ENCODE data around the gene EMC6. TPM values are rescaled to one million over a fixed set of nuclear protein-coding genes. Genes with fewer than 3 reads are reported as not detected.
"Not testable (repeated sequence)": the region's sequence is repeated elsewhere in the genome, so short reads cannot be mapped to it uniquely, and the experiment has no call there.

The EMC6 gene
- total RNA-seq, 1 donor from 2014 or later, result 24.1 TPM

- no peak for DNase-seq (ENCODE audit: extremely low read depth, low read depth, low spot score)
Observed at GRCh38 chr17:3704931-3705717, 36.5 kb downstream of the EMC6 start.

- DNase-seq (ENCODE audit: extremely low read depth, low read depth, low spot score), result not testable (repeated sequence)
Observed at GRCh38 chr17:3705718-3705984, 37.0 kb downstream of the EMC6 start.

DNA sequence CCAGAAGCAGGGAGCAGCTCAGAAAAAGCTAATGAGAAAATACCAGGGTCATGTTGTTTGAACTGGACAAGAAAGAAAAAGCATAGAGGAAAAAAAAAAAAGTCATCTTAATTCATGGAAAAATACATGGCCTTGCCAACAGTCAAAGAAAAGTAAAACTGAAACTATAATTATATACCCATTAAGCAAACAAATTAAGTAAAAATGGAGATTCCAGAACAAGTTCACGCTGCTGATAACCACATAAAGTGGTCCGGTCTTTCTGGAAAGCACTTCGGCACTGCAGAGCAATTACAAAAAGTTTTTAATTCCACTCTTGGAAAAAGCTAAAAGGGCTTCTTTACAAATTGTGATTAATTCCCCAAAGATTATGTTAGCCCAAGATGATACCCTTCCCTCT lies 39.8 kb downstream of the EMC6 start:
- DNase-seq (ENCODE audit: extremely low read depth, low read depth, low spot score), result no peak

DNA sequence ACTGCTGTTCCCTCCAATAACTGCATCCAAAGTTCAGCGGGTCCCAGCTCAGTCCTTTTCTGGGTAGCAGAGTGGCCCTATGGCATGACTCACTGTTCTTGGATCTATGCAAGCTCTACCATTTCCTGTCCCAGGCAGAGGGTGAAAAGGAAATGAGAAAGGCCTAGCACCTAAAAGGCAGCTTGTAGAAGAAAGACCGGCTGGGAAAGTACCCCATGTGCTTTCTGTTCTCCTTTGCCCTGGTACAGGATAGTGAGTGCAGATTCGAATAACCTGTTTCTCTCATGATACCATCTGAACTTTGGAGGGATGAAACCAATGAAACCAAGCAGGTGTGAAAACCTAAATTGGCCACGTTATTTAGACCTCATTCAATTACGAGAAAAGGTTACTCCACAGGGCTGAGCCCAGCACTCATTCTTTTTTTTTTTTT lies 42.4 kb downstream of the EMC6 start:
- no peak for DNase-seq (ENCODE audit: extremely low read depth, low read depth, low spot score)

DNA sequence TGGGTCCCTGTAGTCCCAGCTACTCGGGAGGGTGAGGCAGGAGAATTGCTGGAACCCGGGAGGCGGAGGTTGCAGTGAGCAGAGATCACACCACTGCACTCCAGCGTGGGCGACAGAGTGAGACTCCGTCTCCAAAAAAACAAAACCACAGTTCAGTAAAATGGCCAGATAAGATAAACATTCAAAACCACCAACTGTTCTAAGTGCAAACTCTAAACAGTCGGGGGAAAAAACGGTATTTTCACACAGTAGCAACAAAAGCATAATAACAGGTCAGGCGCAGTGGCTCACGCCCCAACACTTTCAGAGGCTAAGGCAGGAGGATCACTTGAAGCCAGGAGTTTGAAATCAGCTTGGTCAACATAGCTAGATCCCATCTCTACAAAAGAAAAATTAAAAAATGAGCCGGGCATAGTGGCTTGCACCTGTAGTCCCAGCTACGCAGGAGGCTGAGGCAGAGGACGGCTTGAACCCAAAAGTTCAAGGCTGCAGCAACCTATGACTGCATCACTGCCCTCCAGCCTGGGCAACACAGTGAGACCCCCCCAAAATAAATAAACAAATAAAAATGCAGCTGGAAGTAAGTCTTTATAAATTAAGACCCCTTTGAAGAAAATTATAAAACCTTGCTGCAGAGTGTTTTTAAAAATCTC lies 44.3 kb downstream of the EMC6 start:
- DNase-seq (ENCODE audit: extremely low read depth, low read depth, low spot score), result no peak

DNA sequence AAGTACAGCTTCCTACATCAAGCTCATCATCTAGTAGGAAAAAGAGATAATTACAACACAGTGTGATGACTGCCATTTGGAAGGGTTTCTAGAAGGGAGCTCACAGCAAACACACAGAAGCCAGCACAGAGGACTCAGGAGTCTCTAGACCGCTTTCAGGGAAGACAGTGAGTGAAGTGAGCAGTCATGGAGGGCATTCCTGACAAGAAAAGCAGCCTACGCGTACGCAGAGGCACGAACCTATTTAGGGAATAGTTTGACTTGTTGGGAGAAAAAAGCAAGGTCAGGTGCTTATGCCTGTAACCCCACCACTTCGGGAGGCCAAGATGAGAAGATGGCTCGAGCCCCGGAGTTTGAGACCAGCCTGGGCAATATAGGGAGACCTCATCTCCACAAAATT lies 46.7 kb downstream of the EMC6 start:
- no peak for DNase-seq (ENCODE audit: extremely low read depth, low read depth, low spot score)

- no peak for DNase-seq (ENCODE audit: extremely low read depth, low read depth, low spot score)
Observed at GRCh38 chr17:3718201-3718600, 49.6 kb downstream of the EMC6 start.

GRCh38 chr17:3719265-3719664 lies 50.7 kb downstream of the EMC6 start:
- no peak for DNase-seq (ENCODE audit: extremely low read depth, low read depth, low spot score)

Other genes starting within 250 kb of the EMC6 start
- not detected in 2 replicates for gene OR1E2, start 235.0 kb upstream of the EMC6 start, total RNA-seq
- gene SPATA22, start 197.0 kb upstream of the EMC6 start, total RNA-seq, result not detected in 2 replicates
- not detected in 2 replicates for gene ASPA, start 192.8 kb upstream of the EMC6 start, total RNA-seq
- gene TRPV3, start 111.0 kb upstream of the EMC6 start, total RNA-seq, result 0.06 TPM in 1 of 2 replicates, not detected in the other
- 1.2 and 2.2 TPM in 2 replicates for gene TRPV1, start 59.4 kb upstream of the EMC6 start, total RNA-seq
- gene SHPK, start 32.6 kb upstream of the EMC6 start, total RNA-seq, result 14.5 and 15.0 TPM in 2 replicates
- 25.7 and 29.9 TPM in 2 replicates for gene CTNS, start 32.1 kb upstream of the EMC6 start, total RNA-seq
- 358 and 402 TPM in 2 replicates for gene TAX1BP3, start 234 bp upstream of the EMC6 start, total RNA-seq
- 1.2 and 2.9 TPM in 2 replicates for gene P2RX5, start 27.3 kb downstream of the EMC6 start, total RNA-seq
- 3.2 and 6.3 TPM in 2 replicates for gene HASPIN, start 55.1 kb downstream of the EMC6 start, total RNA-seq
- gene ITGAE, start 132.4 kb downstream of the EMC6 start, total RNA-seq, result 10.5 and 13.3 TPM in 2 replicates
- 23.2 and 25.3 TPM in 2 replicates for gene NCBP3, start 177.4 kb downstream of the EMC6 start, total RNA-seq
- gene CAMKK1, start 224.2 kb downstream of the EMC6 start, total RNA-seq, result 3.7 and 3.9 TPM in 2 replicates
- gene P2RX1, start 247.7 kb downstream of the EMC6 start, total RNA-seq, result not detected in 2 replicates

All from glomerular endothelial cell (primary cell).